Caco-2 (cell line): ENCODE results near the gene SLC51B. TPM values are rescaled to one million over a fixed set of nuclear protein-coding genes. Genes with fewer than 3 reads are reported as not detected.

Experiments used
- BruUV-seq: library from RNA; stranded (reverse); fragments of 400-500 nt; replicated peaks from 2 replicates; lab custom pipeline; 2021; lab: Mats Ljungman, UMichigan
- CTCF ChIA-PET: fragments of 300-600 bp; sonication (Branson Sonifier 250); formaldehyde crosslinking; loops from one replicate; lab custom pipeline; 2022; ENCODE audit warnings: antibody characterized with exemption; lab: Charles Lee
- POLR2A ChIA-PET: fragments of 300-600 bp; sonication (Branson Sonifier 250); formaldehyde crosslinking; loops from one replicate; lab custom pipeline; 2022; ENCODE audit warnings: antibody characterized with exemption; lab: Charles Lee
- DNase-seq, 2 experiments: peaks; one replicate each; pipeline versions ENCODE4 v3.0.0 to v3.0.0-alpha.2; 2020 to 2022
- H3K27me3 ChIP-seq: replicated peaks from 2 replicates; pipeline ENCODE4 v1.6.0; 2011; ENCODE audit warnings: low read length; ENCODE audit not compliant: control insufficient read depth, insufficient read depth
- H3K36me3 ChIP-seq: 2 replicates; pipeline ENCODE4 v1.5.1; 2011; ENCODE audit warnings: low read length; ENCODE audit not compliant: control insufficient read depth, insufficient read depth
- H3K4me1 ChIP-seq: fragments of 250-450 bp; sonication (Bioruptor Pico); 2 replicates; pipeline ENCODE4 v1.5.1; 2020; ENCODE audit warnings: mild to moderate bottlenecking
- H3K4me3 ChIP-seq: 2 replicates; pipeline ENCODE4 v1.5.1; 2011; ENCODE audit warnings: low read depth, mild to moderate bottlenecking, control low read depth, low read length
- H3K9me3 ChIP-seq: fragments of 250-450 bp; sonication (Bioruptor Pico); 2 replicates; pipeline ENCODE4 v1.5.1; 2020; ENCODE audit warnings: mild to moderate bottlenecking, moderate library complexity
- H3K27ac Mint-ChIP-seq: one replicate; pipeline ENCODE4 v1.8.0; 2022; ENCODE audit warnings: mixed read lengths; ENCODE audit not compliant: unreplicated experiment
- H3K27me3 Mint-ChIP-seq: one replicate; pipeline ENCODE4 v1.8.0; 2022; ENCODE audit warnings: mixed read lengths; ENCODE audit not compliant: insufficient read depth, unreplicated experiment
- H3K36me3 Mint-ChIP-seq: one replicate; pipeline ENCODE4 v1.8.0; 2022; ENCODE audit warnings: mild to moderate bottlenecking, mixed read lengths; ENCODE audit not compliant: insufficient read depth, unreplicated experiment
- H3K4me1 Mint-ChIP-seq: one replicate; pipeline ENCODE4 v1.8.0; 2022; ENCODE audit warnings: low read depth, mixed read lengths; ENCODE audit not compliant: unreplicated experiment
- H3K4me3 Mint-ChIP-seq: one replicate; pipeline ENCODE4 v1.8.0; 2022; ENCODE audit warnings: mild to moderate bottlenecking, moderate library complexity, mixed read lengths; ENCODE audit not compliant: unreplicated experiment
- H3K9me3 Mint-ChIP-seq: one replicate; pipeline ENCODE4 v1.8.0; 2022; ENCODE audit warnings: mixed read lengths; ENCODE audit not compliant: unreplicated experiment
- CTCF ChIP-seq, 2 experiments: fragments of 200-600 bp in 1 of 2; IDR thresholded peaks; 1 replicate in 1 of 2; 2 replicates in 1 of 2; pipeline versions ENCODE4 v1.5.1 to v1.8.0; 2011 to 2022; ENCODE audit warnings: antibody characterized with exemption in 1 of 2, control low read depth in 1 of 2, inconsistent platforms in 1 of 2, low read depth in 1 of 2, low read length in 1 of 2, mild to moderate bottlenecking in 1 of 2, moderate library complexity in 1 of 2; ENCODE audit not compliant: insufficient read depth in 1 of 2, severe bottlenecking in 1 of 2, unreplicated experiment in 1 of 2
- intact Hi-C: fragments of 100-400 bp; cut with micrococcal nuclease; formaldehyde crosslinking; loops from one replicate; pipeline ENCODE4 v1.10.0; 2022; ENCODE audit not compliant: unreplicated experiment
- total RNA-seq: library from RNA; stranded (reverse); gene quantifications from 2 replicates; pipeline ENCODE4 v1.2.3, GENCODE V29; 2022

Gene SLC51B
- total RNA-seq, 1 experiment from 2014 or later: 15.4 TPM

- Mint-ChIP-seq H3K4me1 (peaks cover 22% of the 10 kb centered on the region), H3K27ac (peak overlapping the region; percentile 29), H3K27me3 (no peaks in the 10 kb centered on the region), H3K36me3 (peaks cover 7% of the 10 kb centered on the region), H3K9me3 (no peaks in the 10 kb centered on the region), H3K4me3 (peak overlapping the region; percentile 44)
- DNase-seq: peak; percentile 81 to 87
- POLR2A ChIA-PET: interaction anchor here (0.6 kb wide), 1 partner anchor 135 kb away, joined by 3 read pairs; no protein-coding TSS in a partner anchor
- CTCF ChIA-PET: no interaction called here
- no peaks in the 10 kb centered on the region for H3K27me3 ChIP-seq
- TF ChIP-seq CTCF (IDR thresholded peaks at IDR 0.05; ENCODE audit: insufficient read depth in 1 of 2, low read depth in 1 of 2, low read length in 1 of 2, severe bottlenecking in 1 of 2, unreplicated experiment in 1 of 2): no peak
- no TSS peak for BruUV-seq
- H3K4me3 ChIP-seq: no peak overlapping the region
- H3K36me3 ChIP-seq: no peaks in the 10 kb centered on the region
- peaks cover 24% of the 10 kb centered on the region for H3K4me1 ChIP-seq
- no peaks in the 10 kb centered on the region for H3K9me3 ChIP-seq
- intact Hi-C loops: no loop called here
Measured at GRCh38 chr15:65049418-65049840, 4.2 kb downstream of the SLC51B start.

DNA sequence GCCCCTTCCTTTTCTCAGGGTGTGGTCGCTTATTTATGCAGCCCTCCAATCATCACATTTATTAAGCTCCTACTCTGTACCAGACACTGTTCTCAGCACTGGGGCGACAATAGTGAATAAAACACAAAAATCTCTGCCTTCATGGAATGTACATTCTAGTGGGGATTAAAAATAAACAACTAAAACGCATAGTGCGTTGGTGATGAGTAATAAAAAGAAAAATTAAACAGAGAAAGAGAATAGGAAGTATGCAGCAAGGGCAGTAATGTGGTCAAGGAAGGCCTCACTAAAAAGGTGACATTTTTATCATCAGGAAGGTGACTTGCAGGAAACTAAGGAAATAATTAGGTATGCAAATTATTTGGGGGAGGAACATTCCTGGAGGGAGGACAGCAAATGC, 5.1 kb downstream of the SLC51B start:
- intact Hi-C loops: no loop called here
- H3K27me3 Mint-ChIP-seq: no peaks in the 10 kb centered on the region
- no TSS peak for BruUV-seq
- H3K9me3 ChIP-seq: no peaks in the 10 kb centered on the region
- POLR2A ChIA-PET: no interaction called here
- H3K36me3 ChIP-seq: no peaks in the 10 kb centered on the region
- H3K4me3 ChIP-seq: no peak overlapping the region
- peaks cover 27% of the 10 kb centered on the region for H3K4me1 ChIP-seq
- CTCF ChIA-PET: interaction anchor here (0.7 kb wide), 1 partner anchor 139 kb away, joined by 3 read pairs; no protein-coding TSS in a partner anchor
- H3K36me3 Mint-ChIP-seq: peaks cover under 1% of the 10 kb centered on the region
- no peaks in the 10 kb centered on the region for H3K9me3 Mint-ChIP-seq
- TF ChIP-seq CTCF (IDR thresholded peaks at IDR 0.05; ENCODE audit: insufficient read depth in 1 of 2, low read depth in 1 of 2, low read length in 1 of 2, severe bottlenecking in 1 of 2, unreplicated experiment in 1 of 2): no peak
- no peak overlapping the region for H3K4me3 Mint-ChIP-seq
- no peaks in the 10 kb centered on the region for H3K27me3 ChIP-seq
- H3K27ac Mint-ChIP-seq: peak overlapping the region; percentile 29
- peaks cover 16% of the 10 kb centered on the region for H3K4me1 Mint-ChIP-seq
- DNase-seq: no peak

DNA sequence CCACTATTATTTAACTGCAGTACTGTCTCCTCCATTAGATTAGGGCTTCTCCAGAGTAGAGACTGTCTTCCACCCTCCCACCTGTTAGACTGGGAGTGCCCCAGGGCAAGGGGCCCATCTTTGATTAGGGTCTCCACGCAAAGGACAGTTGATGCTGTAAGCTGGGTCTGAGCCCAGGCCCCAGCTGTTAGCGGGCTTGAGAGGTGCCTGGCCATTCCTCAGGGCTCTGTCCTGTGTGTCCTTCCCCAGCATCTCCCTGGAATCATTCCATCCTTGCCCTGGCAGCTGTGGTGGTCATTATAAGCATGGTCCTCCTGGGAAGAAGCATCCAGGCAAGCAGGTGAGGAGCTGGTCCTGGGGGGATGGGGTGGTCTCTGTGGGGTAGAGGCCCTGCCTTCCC, 6.1 kb downstream of the SLC51B start:
- intact Hi-C loops: no loop called here
- no peak overlapping the region for H3K27ac Mint-ChIP-seq
- H3K36me3 Mint-ChIP-seq: no peaks in the 10 kb centered on the region
- peaks cover 27% of the 10 kb centered on the region for H3K4me1 ChIP-seq
- peaks cover 21% of the 10 kb centered on the region for H3K4me1 Mint-ChIP-seq
- no peak for DNase-seq
- TF ChIP-seq CTCF (IDR thresholded peaks at IDR 0.05; ENCODE audit: insufficient read depth in 1 of 2, low read depth in 1 of 2, low read length in 1 of 2, severe bottlenecking in 1 of 2, unreplicated experiment in 1 of 2): no peak
- H3K27me3 ChIP-seq: no peaks in the 10 kb centered on the region
- H3K9me3 Mint-ChIP-seq: no peaks in the 10 kb centered on the region
- H3K36me3 ChIP-seq: no peaks in the 10 kb centered on the region
- H3K4me3 Mint-ChIP-seq: no peak overlapping the region
- CTCF ChIA-PET: interaction anchor here (2.1 kb wide), 1 partner anchor 50 kb away, joined by 11 read pairs; no protein-coding TSS in a partner anchor
- no peaks in the 10 kb centered on the region for H3K27me3 Mint-ChIP-seq
- no TSS peak for BruUV-seq
- POLR2A ChIA-PET: no interaction called here
- H3K4me3 ChIP-seq: no peak overlapping the region
- H3K9me3 ChIP-seq: no peaks in the 10 kb centered on the region
